GM12892 (cell line): ENCODE measurements around the gene MPPED1.

Source experiments
- DNase-seq: peaks from one replicate; pipeline ENCODE4 v3.0.0; 2011; ENCODE audit not compliant: insufficient read length
- FAIRE-seq: peaks from 2 replicates; lab custom pipeline; 2011; peaks lifted over from hg19 to GRCh38; lab: Jason Lieb, UNC
- POLR2A ChIP-seq: IDR thresholded peaks from 2 replicates; pipeline ENCODE4 v1.6.1; 2011; ENCODE audit warnings: low read depth, low read length, control low read depth
- POLR2AphosphoS5 ChIP-seq: IDR thresholded peaks from 2 replicates; pipeline ENCODE4 v1.6.1; 2011; ENCODE audit warnings: low read depth, low read length, control low read depth
- TAF1 ChIP-seq: IDR thresholded peaks from 2 replicates; pipeline ENCODE4 v1.6.1; 2011; ENCODE audit warnings: low read depth, mild to moderate bottlenecking, control low read depth, low read length, borderline replicate concordance

The MPPED1 gene

DNA sequence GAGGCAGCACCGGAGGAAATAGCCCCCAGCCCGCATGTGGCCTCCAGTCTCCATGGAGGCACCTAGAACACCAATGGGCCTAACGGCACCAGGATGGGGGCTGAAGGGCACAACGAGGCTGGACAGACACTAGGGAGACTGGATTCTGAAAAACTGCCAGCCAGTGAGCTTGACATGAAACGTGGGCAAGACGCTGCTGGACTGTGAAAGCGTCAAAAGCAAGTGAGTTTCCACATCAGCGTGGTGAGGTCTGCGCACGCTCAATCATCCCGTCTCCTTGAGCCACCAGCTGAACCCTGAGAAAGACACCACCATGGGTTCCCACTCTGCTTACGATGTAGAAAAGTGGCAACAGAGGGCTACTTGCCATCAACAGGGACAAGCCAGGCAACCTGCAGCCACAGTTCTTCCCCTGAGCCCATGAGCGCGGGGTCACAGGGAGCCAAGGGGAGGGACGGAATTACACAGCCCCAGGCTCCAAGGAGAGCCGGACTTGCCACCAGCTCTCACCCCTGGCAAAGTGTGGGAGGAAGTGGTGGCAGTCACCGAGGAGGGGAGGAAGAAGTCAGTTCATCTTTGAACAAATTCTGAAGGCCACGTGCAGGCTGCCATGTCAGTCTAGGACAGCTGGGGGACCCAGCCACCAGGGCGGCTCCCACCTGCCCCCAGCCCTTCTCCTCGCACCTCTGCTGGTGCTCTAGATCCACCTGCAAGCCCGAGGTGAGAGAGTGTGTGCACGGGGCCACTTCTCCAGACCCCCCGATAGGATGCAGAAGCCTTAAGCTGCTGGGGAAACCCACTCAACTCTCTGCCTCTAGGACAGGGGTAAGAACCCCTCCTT is 131.1 kb downstream of the MPPED1 start:
- TF ChIP-seq TAF1 (no peak), POLR2A (no peak), POLR2AphosphoS5 (no peak)
- DNase-seq (no peak), FAIRE-seq (no peak)

- FAIRE-seq (no peak), DNase-seq (no peak)
- TF ChIP-seq TAF1 (no peak), POLR2AphosphoS5 (no peak), POLR2A (no peak)
These were observed 131.9 kb downstream of the MPPED1 start for GRCh38 chr22:43543522-43544288.

- FAIRE-seq (no peak), DNase-seq (no peak)
- TF ChIP-seq TAF1 (no peak), POLR2AphosphoS5 (no peak), POLR2A (no peak)
These were observed 132.5 kb downstream of the MPPED1 start for GRCh38 chr22:43544289-43544673.

DNA sequence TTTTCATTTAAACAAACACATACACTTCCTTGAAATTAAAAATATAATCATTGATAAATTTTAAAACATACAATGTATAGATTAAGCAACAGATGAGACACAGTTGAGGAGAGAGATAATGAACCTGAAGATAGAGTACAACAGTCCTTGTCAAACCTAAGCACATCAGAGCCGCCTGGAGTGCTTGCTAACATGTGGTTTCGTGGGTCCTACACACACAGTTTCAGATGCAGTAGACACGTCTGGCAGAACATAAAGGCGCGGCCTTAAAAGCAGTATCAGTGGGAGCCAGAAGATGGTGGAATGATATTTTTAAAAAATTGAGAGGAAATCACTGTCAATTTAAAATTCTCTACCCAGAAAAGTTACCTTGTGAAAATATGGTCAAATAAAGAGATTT is 134.4 kb downstream of the MPPED1 start:
- FAIRE-seq (no peak), DNase-seq (no peak)
- no peak for TF ChIP-seq POLR2AphosphoS5
- TF ChIP-seq POLR2A = no peak
- TF ChIP-seq TAF1 = no peak

DNA sequence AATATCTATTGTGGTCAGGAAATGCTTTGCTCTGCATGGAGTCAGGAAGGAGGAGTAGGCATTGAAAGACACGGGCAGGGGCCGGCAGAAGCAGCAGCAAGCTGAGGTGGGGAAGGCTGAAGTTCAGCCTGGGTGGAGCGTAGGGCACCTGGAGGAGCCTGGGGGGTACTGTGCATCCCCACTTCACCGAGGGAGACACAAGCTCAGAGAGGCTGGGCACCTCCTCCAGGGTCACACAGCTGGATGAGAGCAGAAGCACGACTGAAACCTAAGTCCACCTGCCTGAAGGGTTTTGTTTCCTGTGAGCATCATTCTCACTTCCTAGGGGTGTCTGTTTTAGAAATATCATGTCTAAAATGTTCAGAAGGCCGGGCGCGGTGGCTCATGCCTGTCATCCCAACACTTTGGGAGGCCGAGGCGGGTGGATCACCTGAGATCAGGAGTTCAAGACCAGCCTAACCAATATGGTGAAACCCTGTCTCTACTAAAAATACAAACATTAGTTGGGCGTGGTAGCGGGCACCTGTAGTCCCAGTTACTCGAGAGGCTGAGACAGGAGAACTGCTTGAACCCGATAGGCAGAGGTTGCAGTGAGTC is 138.3 kb downstream of the MPPED1 start:
- TF ChIP-seq TAF1 (no peak), POLR2A (no peak), POLR2AphosphoS5 (no peak)
- DNase-seq (no peak), FAIRE-seq (no peak)

DNA sequence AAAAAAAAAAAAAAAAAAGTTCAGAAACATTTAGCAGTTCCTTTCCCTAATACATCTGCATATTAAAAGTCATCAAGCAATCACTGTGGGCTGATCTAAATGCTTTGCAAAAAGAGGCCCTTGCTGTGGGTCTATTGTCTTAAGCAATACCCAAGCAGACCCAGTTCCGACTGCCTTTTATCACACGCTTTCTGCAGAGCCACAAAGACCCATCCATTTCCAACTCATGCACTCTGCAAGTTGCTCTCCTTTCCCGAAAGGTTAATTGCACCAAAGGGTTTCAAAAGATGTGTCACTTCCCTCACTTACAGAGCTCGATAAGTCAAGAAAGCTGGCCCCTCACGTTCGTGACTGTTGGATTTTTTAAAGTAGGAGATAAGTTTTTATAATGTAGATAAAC is 138.9 kb downstream of the MPPED1 start:
- TF ChIP-seq POLR2AphosphoS5 = no peak
- no peak for TF ChIP-seq TAF1
- no peak for TF ChIP-seq POLR2A
- FAIRE-seq (no peak), DNase-seq (no peak)

DNA sequence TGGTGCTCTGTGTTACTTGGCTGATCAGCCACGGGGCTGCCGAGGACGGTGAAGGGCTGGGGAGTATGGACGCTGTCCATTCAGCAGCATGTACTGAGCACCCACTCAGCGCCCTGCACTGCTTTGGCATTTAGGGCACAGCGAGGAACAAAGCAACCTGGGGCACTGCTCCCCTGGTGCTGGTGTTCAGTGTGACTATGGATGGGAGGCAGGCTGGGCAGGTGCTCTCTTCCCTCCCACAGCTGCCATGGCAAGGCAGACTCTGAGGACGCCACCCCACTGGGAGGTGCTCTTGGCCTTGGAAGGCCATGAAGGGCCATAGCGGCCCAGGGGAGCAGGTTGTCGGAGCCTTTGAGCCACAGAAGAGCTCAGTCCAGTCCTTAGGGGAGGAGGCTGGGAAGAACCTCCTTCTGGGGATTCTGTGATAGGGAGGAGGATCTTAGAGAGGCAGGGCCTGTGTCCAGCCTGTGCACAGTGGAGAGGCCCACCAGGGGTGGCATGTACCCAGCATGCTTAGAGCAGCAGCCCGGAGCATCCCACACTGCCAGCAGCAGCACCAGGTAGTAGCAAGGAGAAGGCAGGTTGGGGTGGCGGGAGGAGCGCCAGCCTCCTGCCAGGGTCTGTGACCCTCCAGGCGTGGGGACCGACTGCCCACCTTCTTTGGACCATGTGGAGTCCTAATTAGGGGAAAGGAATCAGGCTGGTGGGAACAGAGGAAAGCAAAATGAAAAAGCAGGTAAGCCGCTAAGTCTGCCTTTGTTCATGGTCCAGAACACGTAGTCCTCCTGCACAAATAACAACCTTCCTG is 141.8 kb downstream of the MPPED1 start:
- TF ChIP-seq TAF1 (no peak), POLR2A (no peak), POLR2AphosphoS5 (no peak)
- FAIRE-seq = no peak
- no peak for DNase-seq

- TF ChIP-seq POLR2AphosphoS5 (no peak), TAF1 (no peak), POLR2A (no peak)
- DNase-seq = no peak
- FAIRE-seq = no peak
These were observed 142.4 kb downstream of the MPPED1 start for GRCh38 chr22:43554259-43554636.

GRCh38 chr22:43554694-43555365 is 143.0 kb downstream of the MPPED1 start:
- DNase-seq = no peak
- TF ChIP-seq POLR2AphosphoS5 = no peak
- FAIRE-seq = no peak

GRCh38 chr22:43555561-43556515 is 144.0 kb downstream of the MPPED1 start:
- TF ChIP-seq POLR2AphosphoS5 (no peak), POLR2A (no peak), TAF1 (no peak)
- DNase-seq = no peak
- FAIRE-seq = no peak
